DMS153 (cell line): ENCODE results near the gene NPHP3.

Experiments
- DNase-seq: peaks from one replicate; lab custom pipeline; 2025; lab: John Stamatoyannopoulos, UW

NPHP3 gene

GRCh38 chr3:132682201-132682600, 40.0 kb downstream of the NPHP3 start:
- DNase-seq, result no peak

GRCh38 chr3:132681421-132681820, 40.8 kb downstream of the NPHP3 start:
- no peak for DNase-seq

- no peak for DNase-seq
Observed at GRCh38 chr3:132679911-132680310, 42.3 kb downstream of the NPHP3 start.

GRCh38 chr3:132675408-132675807, 46.8 kb downstream of the NPHP3 start:
- no peak for DNase-seq

- DNase-seq, result no peak
Observed at GRCh38 chr3:132669256-132669777, 52.9 kb downstream of the NPHP3 start.

GRCh38 chr3:132665230-132665745, 56.9 kb downstream of the NPHP3 start:
- no peak for DNase-seq

- no peak for DNase-seq
Observed at GRCh38 chr3:132662212-132662611, 60.0 kb downstream of the NPHP3 start.

- DNase-seq, result no peak
Observed at GRCh38 chr3:132661101-132661500, 61.1 kb downstream of the NPHP3 start.

- DNase-seq, result no peak
Observed at GRCh38 chr3:132660811-132661070, 61.5 kb downstream of the NPHP3 start.

- peak; percentile 17 for DNase-seq
Observed at GRCh38 chr3:132660052-132660810, 62.0 kb downstream of the NPHP3 start, which contains the start of gene UBA5. Gene UBA5 (plus strand): TSS chr3:132660329. CDS start chr3:132660538, 209 bp downstream.

GRCh38 chr3:132659365-132660051, 62.7 kb downstream of the NPHP3 start, which contains the start of gene ACAD11:
Gene ACAD11 (minus strand): TSS chr3:132659809. CDS start chr3:132659751, 58 bp downstream.
- DNase-seq, result peak; percentile 38

- peak; percentile 16 for DNase-seq
Observed at GRCh38 chr3:132659000-132659364, 63.2 kb downstream of the NPHP3 start.

GRCh38 chr3:132657869-132658747, 64.1 kb downstream of the NPHP3 start:
- DNase-seq, result no peak

- no peak for DNase-seq
Observed at GRCh38 chr3:132655471-132655870, 66.7 kb downstream of the NPHP3 start.

- DNase-seq, result no peak
Observed at GRCh38 chr3:132654721-132655120, 67.5 kb downstream of the NPHP3 start.

- DNase-seq, result no peak
Observed at GRCh38 chr3:132654190-132654589, 68.0 kb downstream of the NPHP3 start.

GRCh38 chr3:132652640-132653270, 69.5 kb downstream of the NPHP3 start:
- DNase-seq, result no peak

GRCh38 chr3:132650153-132650552, 72.1 kb downstream of the NPHP3 start:
- DNase-seq, result no peak

- no peak for DNase-seq
Observed at GRCh38 chr3:132645058-132645457, 77.2 kb downstream of the NPHP3 start.

- DNase-seq, result no peak
Observed at GRCh38 chr3:132643366-132643765, 78.8 kb downstream of the NPHP3 start.

GRCh38 chr3:132642539-132642847, 79.7 kb downstream of the NPHP3 start:
- no peak for DNase-seq
